PC-9 (cell line): ENCODE measurements around the gene HID1. TPM values are rescaled to one million over a fixed set of nuclear protein-coding genes. Genes with fewer than 3 reads are reported as not detected.

Source experiments
- BruUV-seq: library from RNA; stranded (reverse); fragments of 400-500 nt; replicated peaks from 2 replicates; lab custom pipeline; 2021; lab: Mats Ljungman, UMichigan
- CTCF ChIA-PET: fragments of 300-600 bp; sonication (Branson Sonifier 250); formaldehyde crosslinking; loops from one replicate; lab custom pipeline; 2022; ENCODE audit warnings: antibody characterized with exemption; lab: Charles Lee
- POLR2A ChIA-PET: fragments of 300-600 bp; sonication (Branson Sonifier 250); formaldehyde crosslinking; loops from one replicate; lab custom pipeline; 2022; ENCODE audit warnings: antibody characterized with exemption; ENCODE audit not compliant: unreplicated experiment; lab: Charles Lee
- DNase-seq, 2 experiments: peaks; one replicate each; pipeline versions ENCODE4 v3.0.0 to v3.0.0-alpha.2; 2015 to 2022; ENCODE audit warnings: mixed read lengths in 1 of 2
- H2AFZ ChIP-seq: fragments of 200-600 bp; sonication (generic); 2 replicates; pipeline ENCODE4 v1.8.1; 2017; ENCODE audit warnings: antibody characterized with exemption
- H3F3A ChIP-seq: fragments of 200-600 bp; sonication (generic); 2 replicates; pipeline ENCODE4 v1.8.1; 2017; ENCODE audit warnings: antibody characterized with exemption, mild to moderate bottlenecking, low read depth; ENCODE audit not compliant: insufficient read depth
- H3K27ac ChIP-seq: fragments of 200-600 bp; sonication (generic); 2 replicates; pipeline ENCODE4 v1.6.1; 2016; ENCODE audit warnings: mixed run types
- H3K27me3 ChIP-seq: fragments of 200-600 bp; sonication (generic); 2 replicates; pipeline ENCODE4 v1.6.1; 2016; ENCODE audit warnings: low read depth, mixed run types; ENCODE audit not compliant: insufficient read depth
- H3K36me3 ChIP-seq: fragments of 200-600 bp; sonication (generic); 2 replicates; pipeline ENCODE4 v1.6.1; 2016; ENCODE audit warnings: low read depth, mixed run types
- H3K4me1 ChIP-seq: fragments of 200-600 bp; sonication (generic); replicated peaks from 2 replicates; pipeline ENCODE4 v1.6.1; 2016; ENCODE audit warnings: mixed run types; ENCODE audit not compliant: insufficient read depth
- H3K4me2 ChIP-seq: fragments of 200-600 bp; sonication (generic); 2 replicates; pipeline ENCODE4 v1.6.1; 2017; ENCODE audit warnings: mixed run types
- H3K4me3 ChIP-seq: fragments of 200-600 bp; sonication (generic); 2 replicates; pipeline ENCODE4 v1.6.1; 2016; ENCODE audit warnings: mixed run types
- H3K79me2 ChIP-seq: fragments of 200-600 bp; sonication (generic); 2 replicates; pipeline ENCODE4 v1.6.1; 2017; ENCODE audit warnings: low read depth, mixed run types
- H3K9me2 ChIP-seq: fragments of 200-600 bp; sonication (generic); 2 replicates; pipeline ENCODE4 v1.8.1; 2017; ENCODE audit warnings: mild to moderate bottlenecking; ENCODE audit not compliant: insufficient read depth
- H3K9me3 ChIP-seq: fragments of 200-600 bp; sonication (generic); 2 replicates; pipeline ENCODE4 v1.8.1; 2016; ENCODE audit warnings: low read depth; ENCODE audit not compliant: insufficient read depth
- H4K20me1 ChIP-seq: fragments of 200-600 bp; sonication (generic); 2 replicates; pipeline ENCODE4 v1.8.1; 2017; ENCODE audit not compliant: insufficient read depth
- CTCF ChIP-seq: fragments of 200-600 bp; sonication (generic); conservative IDR thresholded peaks from 2 replicates; pipeline ENCODE4 v1.6.1; 2017; ENCODE audit warnings: mixed run types, antibody characterized with exemption, mild to moderate bottlenecking, moderate library complexity
- EZH2 ChIP-seq: fragments of 200-600 bp; sonication (generic); IDR thresholded peaks from 2 replicates; pipeline ENCODE4 v1.8.0; 2017; ENCODE audit warnings: antibody characterized with exemption, low read depth
- intact Hi-C: fragments of 100-400 bp; cut with micrococcal nuclease; formaldehyde crosslinking; loops from one replicate; pipeline ENCODE4 v1.10.0; 2022; ENCODE audit not compliant: unreplicated experiment
- total RNA-seq: library from RNA; stranded (reverse); gene quantifications from 2 replicates; pipeline ENCODE4 v1.2.3, GENCODE V29; 2021

Gene HID1
- total RNA-seq, 1 experiment from 2014 or later: 32.1 TPM

GRCh38 chr17:74919440-74920305 is 52.9 kb downstream of the HID1 start:
- Histone ChIP-seq H3F3A (no peaks in the 10 kb centered on the region), H3K27ac (no peak overlapping the region), H3K36me3 (no peaks in the 10 kb centered on the region), H3K4me2 (no peak overlapping the region), H4K20me1 (no peaks in the 10 kb centered on the region), H3K79me2 (no peaks in the 10 kb centered on the region), H3K4me1 (no peaks in the 10 kb centered on the region), H3K9me3 (no peaks in the 10 kb centered on the region), H3K9me2 (no peaks in the 10 kb centered on the region), H3K4me3 (no peak overlapping the region), H3K27me3 (peaks cover 21% of the 10 kb centered on the region), H2AFZ (no peak overlapping the region)
- ChIA-PET CTCF (interaction anchor here (0.6 kb wide), 1 partner anchor 45 kb away, joined by 3 read pairs; no protein-coding TSS in a partner anchor), POLR2A (interaction anchor here (0.7 kb wide), 1 partner anchor 46 kb away, joined by 4 read pairs; no protein-coding TSS in a partner anchor)
- intact Hi-C loops: no loop called here
- no TSS peak for BruUV-seq
- TF ChIP-seq EZH2 (no peak), CTCF (peak; percentile 44)
- peak in 1 of 2 experiments; percentile 37 for DNase-seq

DNA sequence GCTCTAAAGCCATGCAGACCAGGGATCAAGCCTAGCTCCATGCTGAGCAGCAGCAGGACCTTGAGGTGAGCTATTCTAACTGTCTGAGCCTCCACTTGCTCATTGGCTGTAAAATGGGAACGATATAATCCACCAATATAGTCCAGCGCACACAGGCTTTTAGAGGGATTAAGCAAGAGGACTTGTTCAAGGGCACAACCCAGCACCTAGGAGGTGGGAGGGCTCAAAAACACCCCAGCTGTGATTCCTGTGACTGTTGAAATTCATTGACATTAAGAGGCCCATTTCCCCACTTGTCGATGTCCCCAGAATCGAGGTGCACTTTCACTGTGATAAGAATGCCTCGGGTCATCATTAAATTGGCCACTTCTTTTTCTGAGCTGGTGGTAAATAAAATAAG is 53.7 kb downstream of the HID1 start:
- CTCF ChIA-PET: interaction anchor here (0.6 kb wide), 1 partner anchor 44 kb away, joined by 3 read pairs; no protein-coding TSS in a partner anchor
- no peaks in the 10 kb centered on the region for H3K36me3 ChIP-seq
- no peaks in the 10 kb centered on the region for H3K79me2 ChIP-seq
- no peak for DNase-seq
- intact Hi-C loops: no loop called here
- H3K4me1 ChIP-seq: no peaks in the 10 kb centered on the region
- H3K9me2 ChIP-seq: no peaks in the 10 kb centered on the region
- H4K20me1 ChIP-seq: no peaks in the 10 kb centered on the region
- H3K4me3 ChIP-seq: no peak overlapping the region
- no peaks in the 10 kb centered on the region for H3K9me3 ChIP-seq
- peaks cover 13% of the 10 kb centered on the region for H3K27me3 ChIP-seq
- no peak for TF ChIP-seq EZH2
- TF ChIP-seq CTCF: no peak
- POLR2A ChIA-PET: no interaction called here
- no peak overlapping the region for H3K4me2 ChIP-seq
- H3K27ac ChIP-seq: no peak overlapping the region
- no TSS peak for BruUV-seq
- H3F3A ChIP-seq: no peaks in the 10 kb centered on the region
- no peak overlapping the region for H2AFZ ChIP-seq

- peaks cover 2% of the 10 kb centered on the region for H3K27me3 ChIP-seq
- intact Hi-C loops: loop anchor here (1.0 kb wide), 1 partner anchor 44 kb away; no protein-coding TSS in a partner anchor
- TF ChIP-seq CTCF (no peak), EZH2 (no peak)
- no peak overlapping the region for H3K4me2 ChIP-seq
- BruUV-seq: no TSS peak
- ChIA-PET CTCF (no interaction called here), POLR2A (no interaction called here)
- H3K27ac ChIP-seq: no peak overlapping the region
- H4K20me1 ChIP-seq: no peaks in the 10 kb centered on the region
- H3K4me1 ChIP-seq: no peaks in the 10 kb centered on the region
- no peak overlapping the region for H3K4me3 ChIP-seq
- H3K79me2 ChIP-seq: no peaks in the 10 kb centered on the region
- no peaks in the 10 kb centered on the region for H3F3A ChIP-seq
- H3K36me3 ChIP-seq: no peaks in the 10 kb centered on the region
- H3K9me3 ChIP-seq: no peaks in the 10 kb centered on the region
- no peaks in the 10 kb centered on the region for H3K9me2 ChIP-seq
- no peak overlapping the region for H2AFZ ChIP-seq
- no peak for DNase-seq
Measured at GRCh38 chr17:74917430-74917829, 55.1 kb downstream of the HID1 start.
